Neural cell (in vitro differentiated cells): Measurements from ENCODE around the gene SIGLEC1. TPM values are rescaled to one million over a fixed set of nuclear protein-coding genes. Genes with fewer than 3 reads are reported as not detected.

Experiments
- H2AFZ ChIP-seq: fragments of 200-600, 300-800 bp; sonication (generic), shearing (Covaris generic); 2 replicates; pipeline ENCODE4 v1.6.0; 2014; ENCODE audit warnings: low read depth, mild to moderate bottlenecking, antibody characterized with exemption, low read length, moderate library complexity
- H3F3A ChIP-seq: fragments of 200-600 bp; shearing (Covaris generic); 2 replicates; pipeline ENCODE4 v1.6.1; 2016; ENCODE audit warnings: mild to moderate bottlenecking, moderate library complexity, mixed read lengths, antibody characterized with exemption, low read length; ENCODE audit not compliant: insufficient read depth, poor library complexity, severe bottlenecking
- H3K27ac ChIP-seq: fragments of 200-600, 300-800 bp; sonication (generic), shearing (Covaris generic); 2 replicates; pipeline ENCODE4 v1.5.1; 2014; ENCODE audit warnings: mild to moderate bottlenecking, low read length, moderate library complexity
- H3K27me3 ChIP-seq: fragments of 300-800, 200-600 bp; sonication (generic), shearing (Covaris generic); 2 replicates; pipeline ENCODE4 v1.6.0; 2014; ENCODE audit warnings: mild to moderate bottlenecking, low read depth, low read length, moderate library complexity; ENCODE audit not compliant: insufficient read depth
- H3K36me3 ChIP-seq: fragments of 300-800, 200-600 bp; sonication (generic), shearing (Covaris generic); 2 replicates; pipeline ENCODE4 v1.5.1; 2014; ENCODE audit warnings: mild to moderate bottlenecking, antibody characterized with exemption, low read length, moderate library complexity; ENCODE audit not compliant: insufficient read depth
- H3K4me2 ChIP-seq: fragments of 300-800, 200-600 bp; sonication (generic), shearing (Covaris generic); 2 replicates; pipeline ENCODE4 v1.6.0; 2014; ENCODE audit warnings: mild to moderate bottlenecking, low read length
- H3K4me3 ChIP-seq: fragments of 300-800, 200-600 bp; sonication (generic), shearing (Covaris generic); 2 replicates; pipeline ENCODE4 v1.5.1; 2014; ENCODE audit warnings: mild to moderate bottlenecking, low read length, moderate library complexity
- H3K79me2 ChIP-seq: fragments of 200-600 bp; shearing (Covaris generic); replicated peaks from 2 replicates; pipeline ENCODE4 v1.6.0; 2014; ENCODE audit warnings: mild to moderate bottlenecking, low read length, moderate library complexity; ENCODE audit not compliant: insufficient read depth
- H3K9ac ChIP-seq: fragments of 300-800, 200-600 bp; sonication (generic), shearing (Covaris generic); 2 replicates; pipeline ENCODE4 v1.6.1; 2016; ENCODE audit warnings: mild to moderate bottlenecking, low read length, mixed read lengths
- H3K9me2 ChIP-seq: fragments of 200-600 bp; shearing (Covaris generic); 2 replicates; pipeline ENCODE4 v1.6.1; 2016; ENCODE audit warnings: mild to moderate bottlenecking, low read length, mixed read lengths; ENCODE audit not compliant: insufficient read depth
- H3K9me3 ChIP-seq: fragments of 200-600, 300-800 bp; sonication (generic), shearing (Covaris generic); 2 replicates; pipeline ENCODE4 v1.6.1; 2016; ENCODE audit warnings: mild to moderate bottlenecking, mixed run types, low read length, moderate library complexity, mixed read lengths
- H4K20me1 ChIP-seq: fragments of 200-600 bp; shearing (Covaris generic); 2 replicates; pipeline ENCODE4 v1.6.1; 2016; ENCODE audit warnings: mild to moderate bottlenecking, mixed run types; ENCODE audit not compliant: insufficient read depth
- EP300 ChIP-seq: fragments of 450-650 bp; conservative IDR thresholded peaks from 2 replicates; pipeline ENCODE4 v1.6.1; 2014; ENCODE audit warnings: antibody characterized with exemption, mild to moderate bottlenecking, moderate library complexity; ENCODE audit not compliant: poor library complexity, severe bottlenecking
- EZH2 ChIP-seq: fragments of 200-600, 300-800 bp; shearing (Covaris generic), sonication (generic); IDR thresholded peaks from 2 replicates; pipeline ENCODE4 v1.6.1; 2014; ENCODE audit warnings: antibody characterized with exemption, low read length, borderline replicate concordance, mild to moderate bottlenecking; ENCODE audit not compliant: insufficient read depth, poor library complexity, severe bottlenecking
- MXI1 ChIP-seq: fragments of 450-650 bp; conservative IDR thresholded peaks from 2 replicates; pipeline ENCODE4 v1.6.1; 2014; ENCODE audit warnings: antibody characterized with exemption, mild to moderate bottlenecking; ENCODE audit not compliant: poor library complexity, severe bottlenecking
- POLR2AphosphoS5 ChIP-seq: IDR thresholded peaks from 2 replicates; pipeline ENCODE4 v1.6.1; 2012
- RAD21 ChIP-seq: fragments of 450-650 bp; conservative IDR thresholded peaks from 2 replicates; pipeline ENCODE4 v1.6.1; 2014; ENCODE audit warnings: antibody characterized with exemption, mild to moderate bottlenecking, moderate library complexity
- SMC3 ChIP-seq: fragments of 450-650 bp; conservative IDR thresholded peaks from 2 replicates; pipeline ENCODE4 v1.6.1; 2014; ENCODE audit warnings: antibody characterized with exemption, mild to moderate bottlenecking, moderate library complexity; ENCODE audit not compliant: poor library complexity
- TAF1 ChIP-seq: IDR thresholded peaks from 2 replicates; pipeline ENCODE4 v1.6.1; 2012; ENCODE audit warnings: low read depth
- polyA plus RNA-seq: library from polyadenylated mRNA; depleted of rRNA; stranded (reverse); fragments of >200 nt; gene quantifications from 2 replicates; pipeline ENCODE4 v1.2.3, GENCODE V29; 2014
- TF ChIP-seq, protein P1 (sequence below): IDR thresholded peaks from 2 replicates; pipeline ENCODE4 v1.6.1; 2012; ENCODE audit warnings: borderline replicate concordance
- TF ChIP-seq, protein P2 (sequence below): fragments of 450-650 bp; IDR thresholded peaks from 2 replicates; pipeline ENCODE4 v1.5.1; 2014; ENCODE audit warnings: antibody characterized with exemption, mild to moderate bottlenecking, moderate library complexity; ENCODE audit not compliant: poor library complexity, severe bottlenecking

Gene SIGLEC1
- polyA plus RNA-seq, 1 donor from 2014 or later: 0.12 TPM

DNA sequence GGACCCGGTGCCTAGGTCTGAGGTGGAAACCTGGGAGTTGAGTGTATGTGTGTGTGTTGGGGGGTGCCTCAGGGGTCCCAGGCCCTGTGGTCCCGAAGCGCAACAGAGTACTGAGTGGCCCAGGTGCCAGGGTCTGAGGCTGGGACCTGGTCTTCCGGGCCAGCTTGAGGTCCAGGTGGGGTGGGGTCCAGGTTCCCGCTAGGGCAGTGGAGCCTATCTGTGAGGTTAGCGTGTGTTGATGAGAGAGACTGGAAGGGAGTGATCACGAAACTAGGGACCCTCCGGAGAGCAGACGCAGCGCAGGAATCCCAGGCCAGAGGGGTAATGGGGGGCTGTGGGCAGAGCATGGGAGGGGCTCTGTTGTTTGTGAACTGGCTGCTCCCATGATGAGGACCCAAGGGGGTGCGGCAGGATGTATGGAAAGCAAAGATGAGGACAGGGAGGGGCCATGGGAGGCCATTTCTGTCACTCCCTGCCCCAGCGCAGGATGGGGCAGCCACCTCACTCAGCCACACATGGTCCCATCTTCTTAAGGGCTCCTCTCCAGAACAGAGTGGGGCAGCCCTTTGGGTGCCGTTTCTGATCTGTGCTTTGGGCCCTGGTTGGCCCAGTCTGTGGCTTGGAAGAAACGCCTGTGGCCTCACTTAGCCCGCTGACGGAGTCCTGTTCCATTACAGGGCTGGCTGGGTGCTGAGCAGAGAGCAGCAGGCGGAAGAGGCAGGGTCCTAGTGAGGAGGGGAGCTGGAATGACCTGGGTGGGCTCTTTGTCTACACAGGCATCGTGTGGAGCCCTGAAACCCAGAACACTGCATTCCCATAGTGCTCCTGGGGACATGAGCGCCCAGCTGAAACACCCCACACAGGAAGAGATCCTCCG lies 21.0 kb upstream of the SIGLEC1 start:
- Histone ChIP-seq H3K79me2 (no peaks in the 10 kb centered on the region), H4K20me1 (no peaks in the 10 kb centered on the region), H3K9me3 (no peaks in the 10 kb centered on the region), H3K9ac (no peak overlapping the region), H3K27ac (no peak overlapping the region), H3K4me3 (no peak overlapping the region), H3K4me2 (no peak overlapping the region), H3K27me3 (peaks cover 4% of the 10 kb centered on the region), H3K9me2 (no peaks in the 10 kb centered on the region), H3K36me3 (no peaks in the 10 kb centered on the region), H2AFZ (no peak overlapping the region), H3F3A (no peaks in the 10 kb centered on the region)
- no peak for TF ChIP-seq SMC3
- TF ChIP-seq MXI1: no peak
- no peak for TF ChIP-seq EZH2
- TF ChIP-seq, protein P1, sequence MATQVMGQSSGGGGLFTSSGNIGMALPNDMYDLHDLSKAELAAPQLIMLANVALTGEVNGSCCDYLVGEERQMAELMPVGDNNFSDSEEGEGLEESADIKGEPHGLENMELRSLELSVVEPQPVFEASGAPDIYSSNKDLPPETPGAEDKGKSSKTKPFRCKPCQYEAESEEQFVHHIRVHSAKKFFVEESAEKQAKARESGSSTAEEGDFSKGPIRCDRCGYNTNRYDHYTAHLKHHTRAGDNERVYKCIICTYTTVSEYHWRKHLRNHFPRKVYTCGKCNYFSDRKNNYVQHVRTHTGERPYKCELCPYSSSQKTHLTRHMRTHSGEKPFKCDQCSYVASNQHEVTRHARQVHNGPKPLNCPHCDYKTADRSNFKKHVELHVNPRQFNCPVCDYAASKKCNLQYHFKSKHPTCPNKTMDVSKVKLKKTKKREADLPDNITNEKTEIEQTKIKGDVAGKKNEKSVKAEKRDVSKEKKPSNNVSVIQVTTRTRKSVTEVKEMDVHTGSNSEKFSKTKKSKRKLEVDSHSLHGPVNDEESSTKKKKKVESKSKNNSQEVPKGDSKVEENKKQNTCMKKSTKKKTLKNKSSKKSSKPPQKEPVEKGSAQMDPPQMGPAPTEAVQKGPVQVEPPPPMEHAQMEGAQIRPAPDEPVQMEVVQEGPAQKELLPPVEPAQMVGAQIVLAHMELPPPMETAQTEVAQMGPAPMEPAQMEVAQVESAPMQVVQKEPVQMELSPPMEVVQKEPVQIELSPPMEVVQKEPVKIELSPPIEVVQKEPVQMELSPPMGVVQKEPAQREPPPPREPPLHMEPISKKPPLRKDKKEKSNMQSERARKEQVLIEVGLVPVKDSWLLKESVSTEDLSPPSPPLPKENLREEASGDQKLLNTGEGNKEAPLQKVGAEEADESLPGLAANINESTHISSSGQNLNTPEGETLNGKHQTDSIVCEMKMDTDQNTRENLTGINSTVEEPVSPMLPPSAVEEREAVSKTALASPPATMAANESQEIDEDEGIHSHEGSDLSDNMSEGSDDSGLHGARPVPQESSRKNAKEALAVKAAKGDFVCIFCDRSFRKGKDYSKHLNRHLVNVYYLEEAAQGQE: no peak
- TF ChIP-seq EP300: no peak
- TF ChIP-seq, protein P2, sequence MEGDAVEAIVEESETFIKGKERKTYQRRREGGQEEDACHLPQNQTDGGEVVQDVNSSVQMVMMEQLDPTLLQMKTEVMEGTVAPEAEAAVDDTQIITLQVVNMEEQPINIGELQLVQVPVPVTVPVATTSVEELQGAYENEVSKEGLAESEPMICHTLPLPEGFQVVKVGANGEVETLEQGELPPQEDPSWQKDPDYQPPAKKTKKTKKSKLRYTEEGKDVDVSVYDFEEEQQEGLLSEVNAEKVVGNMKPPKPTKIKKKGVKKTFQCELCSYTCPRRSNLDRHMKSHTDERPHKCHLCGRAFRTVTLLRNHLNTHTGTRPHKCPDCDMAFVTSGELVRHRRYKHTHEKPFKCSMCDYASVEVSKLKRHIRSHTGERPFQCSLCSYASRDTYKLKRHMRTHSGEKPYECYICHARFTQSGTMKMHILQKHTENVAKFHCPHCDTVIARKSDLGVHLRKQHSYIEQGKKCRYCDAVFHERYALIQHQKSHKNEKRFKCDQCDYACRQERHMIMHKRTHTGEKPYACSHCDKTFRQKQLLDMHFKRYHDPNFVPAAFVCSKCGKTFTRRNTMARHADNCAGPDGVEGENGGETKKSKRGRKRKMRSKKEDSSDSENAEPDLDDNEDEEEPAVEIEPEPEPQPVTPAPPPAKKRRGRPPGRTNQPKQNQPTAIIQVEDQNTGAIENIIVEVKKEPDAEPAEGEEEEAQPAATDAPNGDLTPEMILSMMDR: no peak
- no peak for TF ChIP-seq TAF1

- Histone ChIP-seq H3K9me2 (no peaks in the 10 kb centered on the region), H3K27ac (no peak within 1 kb of the TSS), H3K9ac (no peak within 1 kb of the TSS), H3K4me2 (no peak within 1 kb of the TSS), H3K36me3 (no peaks in the 10 kb centered on the region), H3K4me3 (no peak within 1 kb of the TSS), H4K20me1 (no peaks in the 10 kb centered on the region), H3K27me3 (peaks cover 4% of the 10 kb centered on the region), H3K79me2 (no peaks in the 10 kb centered on the region), H2AFZ (no peak within 1 kb of the TSS), H3K9me3 (no peaks in the 10 kb centered on the region), H3F3A (no peaks in the 10 kb centered on the region)
- TF ChIP-seq, protein P2: no peak
- TF ChIP-seq SMC3: no peak
- TF ChIP-seq EP300: no peak
- TF ChIP-seq POLR2AphosphoS5: no peak
- TF ChIP-seq, protein P1: no peak
- TF ChIP-seq RAD21: no peak
- no peak for TF ChIP-seq TAF1
- no peak for TF ChIP-seq EZH2
- no peak for TF ChIP-seq MXI1
These were observed 20.1 kb upstream of the SIGLEC1 start, which contains the start of gene HSPA12B for GRCh38 chr20:3732327-3733118. TSS of gene HSPA12B (plus strand) at chr20:3732685. CDS start at chr20:3738675, 5,990 bp downstream.
